ENCODE measurements around the gene NAA40.

The NAA40 gene

DNA sequence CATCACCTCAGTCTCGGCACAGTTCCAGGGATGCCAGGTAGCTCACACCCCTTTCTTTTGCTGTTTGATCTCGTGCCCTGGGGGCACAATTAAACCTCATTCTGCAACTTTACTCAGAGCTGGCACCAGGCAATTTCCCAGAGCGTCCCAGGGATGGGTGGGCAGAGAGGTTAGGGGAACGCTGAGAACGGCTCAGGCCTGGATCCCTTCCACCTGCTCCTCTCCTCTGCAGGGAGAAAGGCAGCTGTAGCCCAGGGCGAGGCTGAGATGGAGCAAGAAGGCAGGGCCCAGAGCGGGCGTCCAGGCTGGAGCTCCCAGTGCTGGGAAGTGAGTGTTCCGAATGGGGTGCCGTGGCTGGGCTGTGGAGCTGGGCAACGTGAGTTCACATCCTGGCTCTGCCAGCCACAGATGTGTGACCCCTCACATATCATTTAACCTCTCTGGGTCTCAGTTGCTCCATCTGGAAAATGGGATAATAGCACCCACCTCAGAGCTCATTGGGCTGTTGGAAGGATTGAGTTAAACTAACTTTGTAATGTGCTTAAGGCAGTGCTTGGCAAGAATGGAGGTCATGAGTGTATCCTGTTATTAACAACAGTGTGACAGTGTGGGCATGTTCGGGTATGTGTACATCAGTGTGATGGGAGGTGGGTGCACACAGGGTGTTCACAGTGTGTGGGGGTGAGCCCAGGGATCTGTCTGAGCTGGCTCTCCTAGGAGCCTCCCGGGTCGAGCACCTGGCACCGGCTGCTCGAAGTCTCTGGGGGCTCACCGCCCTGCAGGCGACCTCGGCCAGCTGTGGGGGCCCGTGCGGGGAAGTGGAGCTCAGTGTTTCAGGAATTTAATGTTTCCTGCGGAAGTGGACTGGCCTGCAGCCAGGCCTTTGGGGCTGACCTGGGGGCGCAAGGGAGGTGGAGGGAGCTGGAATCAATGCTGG, 63.0 kb downstream of the NAA40 start:
- no peak for DNase-seq
- Histone ChIP-seq H3K27me3 (ENCODE audit: insufficient read depth, low read depth, severe bottlenecking) (no peaks in the 10 kb centered on the region), H3K36me3 (peaks cover 19% of the 10 kb centered on the region), H3K27ac (no peak overlapping the region), H3K4me3 (ENCODE audit: low read depth, low read length) (no peak overlapping the region), H3K9me3 (ENCODE audit: severe bottlenecking) (no peaks in the 10 kb centered on the region)
- no peak for TF ChIP-seq CTCF (IDR thresholded peaks at IDR 0.05; ENCODE audit: low read depth, low read length)

- no peaks in the 10 kb centered on the region for H3K9me3 ChIP-seq (ENCODE audit: severe bottlenecking)
- TF ChIP-seq CTCF (IDR thresholded peaks at IDR 0.05; ENCODE audit: low read depth, low read length), result no peak
- H3K27ac ChIP-seq, result no peak overlapping the region
- H3K27me3 ChIP-seq (ENCODE audit: insufficient read depth, low read depth, severe bottlenecking), result no peaks in the 10 kb centered on the region
- no peak overlapping the region for H3K4me3 ChIP-seq (ENCODE audit: low read depth, low read length)
- peaks cover under 1% of the 10 kb centered on the region; the same call in 1 of the 2 replicates for H3K36me3 ChIP-seq
- no peak for DNase-seq
Observed at GRCh38 chr11:64003807-64004589, 65.2 kb downstream of the NAA40 start.

DNA sequence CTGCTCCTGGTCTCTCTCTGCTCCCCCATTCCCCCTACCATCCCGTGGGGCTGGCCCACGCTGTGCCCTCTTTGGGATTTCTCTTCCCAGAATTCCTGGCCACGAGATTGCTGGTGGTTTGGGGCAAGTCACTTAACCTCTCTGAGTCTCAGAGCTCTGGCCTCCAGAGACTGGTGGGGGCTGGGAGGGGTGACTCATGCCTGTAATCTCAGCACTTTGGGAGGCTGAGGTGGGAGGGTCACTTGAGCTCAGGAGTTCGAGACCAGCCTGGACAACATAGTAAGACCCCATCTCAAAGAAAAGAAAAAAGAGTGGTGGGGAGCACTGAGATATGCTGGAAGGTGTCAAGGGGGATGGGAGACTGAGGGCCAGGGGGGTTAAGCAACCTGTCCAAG, 65.8 kb downstream of the NAA40 start:
- no peak for DNase-seq
- H3K9me3 ChIP-seq (ENCODE audit: severe bottlenecking), result no peaks in the 10 kb centered on the region

DNA sequence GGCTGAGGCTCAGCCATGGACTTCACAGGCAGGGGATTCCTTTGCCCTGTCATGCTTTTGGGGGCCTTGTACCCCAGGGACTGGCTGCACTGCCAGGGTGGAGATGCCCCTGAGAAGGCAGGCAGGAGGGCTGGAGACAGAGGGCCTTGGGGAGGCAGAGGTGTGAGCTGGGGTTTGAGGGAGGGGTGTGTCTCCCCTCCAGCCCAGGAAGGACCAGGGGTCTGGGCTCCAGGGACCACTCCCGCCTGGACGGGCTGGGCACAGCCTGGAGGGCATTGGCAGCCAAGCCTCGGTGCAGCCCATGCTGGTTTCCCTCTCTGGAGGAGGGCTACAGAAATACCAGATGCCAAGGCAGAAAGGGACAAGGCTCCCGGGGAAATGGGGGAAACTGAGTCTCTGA, 66.9 kb downstream of the NAA40 start:
- H3K9me3 ChIP-seq (ENCODE audit: severe bottlenecking), result no peaks in the 10 kb centered on the region
- H3K36me3 ChIP-seq, result no peaks in the 10 kb centered on the region
- H3K4me3 ChIP-seq (ENCODE audit: low read depth, low read length), result no peak overlapping the region
- H3K27me3 ChIP-seq (ENCODE audit: insufficient read depth, low read depth, severe bottlenecking), result no peaks in the 10 kb centered on the region
- H3K27ac ChIP-seq, result no peak overlapping the region
- no peak for DNase-seq
- no peak for TF ChIP-seq CTCF (IDR thresholded peaks at IDR 0.05; ENCODE audit: low read depth, low read length)

More for the DNA sequence above, 65.8 kb downstream of the NAA40 start:
- Histone ChIP-seq H3K4me3 (ENCODE audit: low read depth, low read length) (no peak overlapping the region), H3K27me3 (ENCODE audit: insufficient read depth, low read depth, severe bottlenecking) (no peaks in the 10 kb centered on the region), H3K36me3 (no peaks in the 10 kb centered on the region), H3K27ac (no peak overlapping the region)
- no peak for TF ChIP-seq CTCF (IDR thresholded peaks at IDR 0.05; ENCODE audit: low read depth, low read length)

GRCh38 chr11:64006398-64006797, 67.6 kb downstream of the NAA40 start:
- H3K9me3 ChIP-seq (ENCODE audit: severe bottlenecking), result no peaks in the 10 kb centered on the region
- H3K4me3 ChIP-seq (ENCODE audit: low read depth, low read length), result no peak overlapping the region
- no peak for TF ChIP-seq CTCF (IDR thresholded peaks at IDR 0.05; ENCODE audit: low read depth, low read length)
- H3K27me3 ChIP-seq (ENCODE audit: insufficient read depth, low read depth, severe bottlenecking), result no peaks in the 10 kb centered on the region
- no peaks in the 10 kb centered on the region for H3K36me3 ChIP-seq
- no peak for DNase-seq
- H3K27ac ChIP-seq, result no peak overlapping the region

Data from WERI-Rb-1 (cell line).